ENCODE data around the gene TIMM50. TPM values are rescaled to one million over a fixed set of nuclear protein-coding genes. Genes with fewer than 3 reads are reported as not detected.

TIMM50 gene
- total RNA-seq, 1 experiment from 2014 or later = 97.2 TPM

DNA sequence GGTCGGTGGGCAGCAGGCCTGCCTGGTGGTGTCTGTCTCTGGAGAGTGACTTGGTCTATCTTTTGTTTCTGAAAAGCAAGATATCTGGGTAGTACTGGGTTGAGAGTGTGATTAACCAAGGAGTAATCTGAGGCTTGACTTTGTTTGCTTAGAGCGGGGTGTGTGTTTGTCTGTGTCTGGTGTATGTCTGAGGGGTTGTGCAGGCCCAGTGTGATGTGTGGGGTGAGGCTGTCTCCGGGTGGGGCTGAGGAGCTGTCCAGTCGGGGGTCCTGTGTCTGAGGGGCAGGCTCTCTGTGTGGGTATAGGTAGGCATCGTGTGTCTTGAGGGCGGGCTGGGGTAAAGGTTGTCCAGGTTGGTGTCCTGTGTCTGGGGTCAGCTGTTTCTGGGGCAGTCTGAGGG is 11.1 kb upstream of the TIMM50 start:
- no peak overlapping the region for H3K4me3 ChIP-seq (ENCODE audit: low read length)
- intact Hi-C loops (cut with micrococcal nuclease) = no loop called here
- H3K4me1 ChIP-seq (ENCODE audit: insufficient read depth, low read length) = no peaks in the 10 kb centered on the region
- no peaks in the 10 kb centered on the region for H3K9me2 ChIP-seq (replicated peaks; ENCODE audit: low read length)
- TF ChIP-seq EZH2 (IDR thresholded peaks at IDR 0.05; ENCODE audit: low read length, unreplicated experiment) (no peak), EZH2phosphoT487 (IDR thresholded peaks at IDR 0.05; ENCODE audit: borderline replicate concordance, low read length) (no peak), CTCF (conservative IDR thresholded peaks at IDR 0.05; ENCODE audit: low read depth, low read length) (no peak)
- CTCF ChIA-PET = no interaction called here
- BruUV-seq (replicated peaks) = no TSS peak
- no peaks in the 10 kb centered on the region for H3F3A ChIP-seq (ENCODE audit: low read length, unreplicated experiment)
- no peaks in the 10 kb centered on the region for H3K27me3 ChIP-seq (ENCODE audit: low read length)
- no peaks in the 10 kb centered on the region for H4K20me1 ChIP-seq (ENCODE audit: low read length)
- H3K9ac ChIP-seq (ENCODE audit: low read length) = no peak overlapping the region
- H3K9me3 ChIP-seq (ENCODE audit: low read length) = no peaks in the 10 kb centered on the region
- DNase-seq (no peak), ATAC-seq (peak; percentile 48; the same call in 1 of the 2 replicates)
- H3K4me2 ChIP-seq (ENCODE audit: low read length) = no peak overlapping the region
- H3K36me3 ChIP-seq (ENCODE audit: low read depth, low read length) = peaks cover 44% of the 10 kb centered on the region; the same call in 1 of the 2 replicates
- H3K79me2 ChIP-seq (ENCODE audit: low read length) = no peaks in the 10 kb centered on the region
- POLR2A ChIA-PET (ENCODE audit: unreplicated experiment) = no interaction called here
- H3K27ac ChIP-seq (ENCODE audit: low read length) = no peak overlapping the region
- H2AFZ ChIP-seq (ENCODE audit: low read length) = no peak overlapping the region

GRCh38 chr19:39470724-39471339 is 9.8 kb upstream of the TIMM50 start:
- H3K79me2 ChIP-seq (ENCODE audit: low read length) = no peaks in the 10 kb centered on the region
- no peaks in the 10 kb centered on the region for H3K4me1 ChIP-seq (ENCODE audit: insufficient read depth, low read length)
- intact Hi-C loops (cut with micrococcal nuclease) = loop anchor here (10.0 kb wide), 1 partner anchor 64 kb away; the partner anchor contains the start of gene EID2B
- CTCF ChIA-PET = no interaction called here
- no peaks in the 10 kb centered on the region for H3K27me3 ChIP-seq (ENCODE audit: low read length)
- H3K4me2 ChIP-seq (ENCODE audit: low read length) = no peak overlapping the region
- H3K27ac ChIP-seq (ENCODE audit: low read length) = no peak overlapping the region
- BruUV-seq (replicated peaks) = no TSS peak
- no peaks in the 10 kb centered on the region for H4K20me1 ChIP-seq (ENCODE audit: low read length)
- H3F3A ChIP-seq (ENCODE audit: low read length, unreplicated experiment) = no peaks in the 10 kb centered on the region
- TF ChIP-seq EZH2 (IDR thresholded peaks at IDR 0.05; ENCODE audit: low read length, unreplicated experiment) (no peak), EZH2phosphoT487 (IDR thresholded peaks at IDR 0.05; ENCODE audit: borderline replicate concordance, low read length) (no peak), CTCF (conservative IDR thresholded peaks at IDR 0.05; ENCODE audit: low read depth, low read length) (no peak)
- no peak for DNase-seq
- ATAC-seq = no peak
- POLR2A ChIA-PET (ENCODE audit: unreplicated experiment) = no interaction called here
- no peak overlapping the region for H2AFZ ChIP-seq (ENCODE audit: low read length)
- H3K9me3 ChIP-seq (ENCODE audit: low read length) = no peaks in the 10 kb centered on the region
- no peak overlapping the region for H3K4me3 ChIP-seq (ENCODE audit: low read length)
- peaks cover 39% of the 10 kb centered on the region; the same call in 1 of the 2 replicates for H3K36me3 ChIP-seq (ENCODE audit: low read depth, low read length)
- no peak overlapping the region for H3K9ac ChIP-seq (ENCODE audit: low read length)
- no peaks in the 10 kb centered on the region for H3K9me2 ChIP-seq (replicated peaks; ENCODE audit: low read length)

DNA sequence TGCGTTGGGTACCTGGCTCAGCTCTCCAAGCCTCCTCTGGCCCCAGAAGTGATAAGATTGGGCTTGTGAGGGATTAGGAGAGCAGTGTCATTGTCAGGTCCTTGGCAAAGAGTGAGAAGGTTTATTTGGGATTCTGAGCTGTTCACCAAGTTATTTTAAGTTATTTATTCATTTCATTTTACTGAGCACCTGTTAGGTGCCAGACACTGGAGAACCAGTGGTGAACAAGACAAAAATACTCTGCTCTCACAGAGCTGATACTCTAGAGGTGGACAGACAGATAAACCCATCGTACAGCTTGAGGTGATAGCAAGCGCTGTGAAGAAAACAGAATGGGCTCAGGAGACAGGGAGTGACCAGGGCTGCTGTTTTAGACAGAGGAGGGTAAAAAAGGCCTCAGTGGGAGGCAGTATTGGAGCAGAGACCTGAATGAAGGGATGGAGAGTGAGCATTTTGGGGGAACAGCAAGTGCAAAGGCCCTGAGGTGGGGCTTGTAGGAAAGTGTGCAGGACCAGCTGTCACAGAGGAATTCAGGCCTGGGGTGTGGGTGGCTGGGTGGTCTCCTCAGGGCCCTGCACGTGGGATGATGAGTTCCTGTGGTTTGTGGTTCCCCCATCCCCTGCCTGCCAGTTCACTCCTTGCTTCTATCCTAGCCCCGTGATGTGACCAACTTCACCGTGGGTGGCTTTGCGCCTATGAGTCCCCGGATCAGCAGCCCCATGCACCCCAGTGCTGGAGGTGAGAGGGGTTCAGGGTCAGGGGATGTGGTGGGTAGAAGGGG is 8.7 kb upstream of the TIMM50 start:
- no peak overlapping the region for H3K9ac ChIP-seq (ENCODE audit: low read length)
- intact Hi-C loops (cut with micrococcal nuclease) = loop anchor here (10.0 kb wide), 1 partner anchor 63 kb away; the partner anchor contains the start of gene EID2B
- ATAC-seq = no peak
- no peaks in the 10 kb centered on the region for H3K27me3 ChIP-seq (ENCODE audit: low read length)
- H3K9me3 ChIP-seq (ENCODE audit: low read length) = no peaks in the 10 kb centered on the region
- H3F3A ChIP-seq (ENCODE audit: low read length, unreplicated experiment) = no peaks in the 10 kb centered on the region
- POLR2A ChIA-PET (ENCODE audit: unreplicated experiment) = no interaction called here
- peaks cover 34% of the 10 kb centered on the region; the same call in 1 of the 2 replicates for H3K36me3 ChIP-seq (ENCODE audit: low read depth, low read length)
- no peak overlapping the region for H2AFZ ChIP-seq (ENCODE audit: low read length)
- no peaks in the 10 kb centered on the region for H3K9me2 ChIP-seq (replicated peaks; ENCODE audit: low read length)
- no peak for DNase-seq
- BruUV-seq (replicated peaks) = no TSS peak
- no peak overlapping the region for H3K27ac ChIP-seq (ENCODE audit: low read length)
- H3K4me1 ChIP-seq (ENCODE audit: insufficient read depth, low read length) = no peaks in the 10 kb centered on the region
- no peaks in the 10 kb centered on the region for H4K20me1 ChIP-seq (ENCODE audit: low read length)
- TF ChIP-seq EZH2phosphoT487 (IDR thresholded peaks at IDR 0.05; ENCODE audit: borderline replicate concordance, low read length) = no peak
- TF ChIP-seq EZH2 (IDR thresholded peaks at IDR 0.05; ENCODE audit: low read length, unreplicated experiment) = no peak
- TF ChIP-seq CTCF (conservative IDR thresholded peaks at IDR 0.05; ENCODE audit: low read depth, low read length) = no peak
- no peaks in the 10 kb centered on the region for H3K79me2 ChIP-seq (ENCODE audit: low read length)
- CTCF ChIA-PET = no interaction called here
- no peak overlapping the region for H3K4me3 ChIP-seq (ENCODE audit: low read length)
- no peak overlapping the region for H3K4me2 ChIP-seq (ENCODE audit: low read length)
